ENCODE data around the gene GYPB.

GRCh38 chr4:144014808-144015207, 4.4 kb downstream of the GYPB start:
- TF ChIP-seq ZNF274 (IDR thresholded peaks at IDR 0.05; ENCODE audit: low read depth, low read length) (no peak), YY1 (IDR thresholded peaks at IDR 0.05; ENCODE audit: insufficient read depth, insufficient read length) (no peak), SUZ12 (IDR thresholded peaks at IDR 0.05; ENCODE audit: extremely low read depth, insufficient read depth, insufficient read length) (no peak)
